ENCODE measurements around the gene PLCG1.

Gene PLCG1

DNA sequence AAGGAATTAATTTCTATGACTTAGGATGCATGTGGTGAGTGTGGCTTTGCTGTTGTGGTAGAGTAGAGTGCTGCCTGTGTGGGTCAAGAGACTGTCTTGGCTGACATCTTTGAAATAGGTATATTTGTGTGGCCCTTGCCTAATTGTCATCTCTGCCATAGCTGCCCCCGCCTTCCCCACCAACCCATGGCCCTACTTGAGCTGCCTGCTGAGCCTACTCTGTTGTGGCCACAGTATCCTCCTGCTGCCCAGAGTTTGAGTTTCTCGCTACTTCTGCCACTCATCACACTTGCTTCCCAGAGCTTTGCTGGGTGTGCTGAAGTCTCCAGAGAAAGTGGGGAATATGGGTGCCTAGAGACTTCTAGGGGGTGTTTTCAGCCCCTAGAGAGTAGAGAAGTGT is 8.0 kb downstream of the PLCG1 start:
- no peak for DNase-seq

DNA sequence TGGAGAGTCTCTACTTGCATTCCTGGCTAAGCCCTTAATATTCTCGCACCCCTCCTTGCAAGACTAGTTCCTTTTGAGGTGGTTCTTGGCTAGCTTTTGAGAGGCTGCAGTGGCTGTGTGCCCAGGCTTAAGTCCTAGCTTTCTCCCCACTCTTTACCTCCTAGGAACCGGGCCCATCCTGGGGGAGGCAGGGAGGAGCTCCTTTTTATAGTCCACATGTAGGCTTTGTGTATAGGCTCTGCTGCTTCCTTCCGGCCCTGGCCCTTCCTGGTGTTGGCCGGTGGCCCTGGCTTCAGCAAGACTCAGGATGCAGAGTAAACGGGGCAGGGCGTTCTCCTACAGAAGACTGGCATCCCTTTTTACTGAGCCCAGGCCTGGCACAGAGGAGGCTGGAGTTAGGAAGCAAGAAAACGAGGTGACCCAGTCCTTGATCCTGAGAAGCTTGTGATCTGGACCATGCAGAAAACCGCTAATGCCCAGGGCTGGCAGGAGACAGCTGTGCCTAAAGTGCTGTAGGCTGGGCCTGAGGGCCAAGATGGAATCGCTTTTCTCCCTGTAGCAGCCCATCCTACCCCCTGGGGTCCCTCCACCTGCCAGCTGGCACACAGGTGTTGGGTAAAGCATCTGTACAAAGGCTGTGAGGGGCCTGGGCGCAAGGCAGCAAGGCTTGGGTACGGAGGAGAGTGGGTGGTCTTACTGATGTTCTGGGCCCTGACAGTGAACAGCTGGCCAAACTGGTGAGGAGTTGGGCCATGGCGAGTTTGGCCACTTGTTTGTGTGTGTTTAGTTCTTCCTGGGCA is 8.7 kb downstream of the PLCG1 start:
- no peak for DNase-seq

GRCh38 chr20:41147767-41148191 is 10.4 kb downstream of the PLCG1 start:
- no peak for DNase-seq

DNA sequence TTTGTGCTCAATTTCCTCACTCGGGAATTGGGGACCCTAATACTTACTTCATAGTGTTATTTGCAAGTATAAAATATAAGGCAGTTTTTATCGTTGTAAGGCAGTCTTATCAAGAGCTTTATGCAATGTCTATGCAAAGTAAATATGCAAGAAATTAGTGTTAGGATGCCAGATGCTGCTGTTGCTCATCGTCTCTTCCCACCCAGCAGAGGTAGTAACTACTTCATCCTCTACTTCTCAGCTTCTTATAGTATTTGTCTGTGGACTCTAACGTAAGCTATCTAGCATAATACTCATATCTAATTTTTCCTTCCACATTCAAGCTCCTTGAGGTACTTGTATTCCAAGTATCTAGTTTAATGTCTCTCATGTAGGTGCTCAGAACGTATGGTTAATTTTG is 11.6 kb downstream of the PLCG1 start:
- no peak for DNase-seq

- peak; percentile 29 for DNase-seq
Observed at GRCh38 chr20:41150664-41151063, 13.3 kb downstream of the PLCG1 start.

DNA sequence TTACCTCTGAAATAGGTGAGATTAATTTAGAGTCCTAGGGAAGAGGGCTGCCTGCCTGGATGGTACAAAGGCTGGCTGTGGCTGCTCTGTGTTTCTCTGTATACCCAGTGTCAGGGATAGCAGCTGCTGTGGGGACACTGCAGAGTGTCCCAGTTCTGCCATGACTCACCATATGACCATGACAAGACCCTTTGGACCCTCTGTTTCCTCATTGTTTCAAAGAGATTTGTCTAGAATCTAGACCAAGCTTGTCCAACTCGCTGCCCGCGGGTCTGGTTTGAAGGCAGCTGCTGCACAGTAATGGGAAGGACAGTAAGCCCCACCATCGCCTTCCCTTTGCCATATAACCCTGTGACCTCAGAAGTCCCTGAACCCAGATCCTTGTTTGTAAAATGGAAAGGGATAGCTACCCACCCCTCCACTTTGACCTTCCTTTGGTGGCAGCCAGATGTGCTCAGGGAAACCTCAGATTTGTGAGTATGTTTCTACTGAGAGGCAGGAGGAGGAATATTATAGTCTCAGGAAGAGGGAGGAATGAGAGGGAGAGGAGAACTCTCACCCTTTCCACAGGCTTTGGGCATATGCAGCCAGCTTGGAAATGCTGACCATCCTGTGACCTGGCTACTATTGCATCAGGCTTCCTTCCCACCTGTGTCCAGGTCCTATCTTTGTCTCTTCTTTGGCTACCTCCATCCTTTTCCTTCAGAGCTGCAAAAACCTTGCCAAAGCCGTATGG is 14.0 kb downstream of the PLCG1 start:
- DNase-seq: no peak

- no peak for DNase-seq
Observed at GRCh38 chr20:41152108-41152757, 14.9 kb downstream of the PLCG1 start.

- no peak for DNase-seq
Observed at GRCh38 chr20:41154436-41155176, 17.3 kb downstream of the PLCG1 start.

DNA sequence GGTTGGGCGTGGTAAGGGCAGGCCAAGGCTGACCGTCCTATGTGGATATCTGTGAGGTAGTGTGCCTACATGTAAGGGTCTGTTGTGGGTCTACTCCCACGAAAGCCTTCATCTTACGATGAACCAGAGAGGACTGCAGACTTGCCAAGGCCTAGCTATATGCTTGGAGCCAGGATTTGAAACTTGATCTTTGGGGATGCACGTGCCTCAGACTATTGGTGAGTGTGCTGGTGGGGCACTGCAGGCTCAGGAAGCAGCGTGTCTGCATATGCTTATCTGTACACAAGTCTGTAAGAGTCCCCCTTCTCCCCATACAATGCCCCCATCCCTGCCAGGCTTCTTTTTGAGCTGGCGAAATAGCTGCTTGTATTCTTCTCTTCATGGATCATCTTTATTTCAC is 17.9 kb downstream of the PLCG1 start:
- no peak for DNase-seq

DNA sequence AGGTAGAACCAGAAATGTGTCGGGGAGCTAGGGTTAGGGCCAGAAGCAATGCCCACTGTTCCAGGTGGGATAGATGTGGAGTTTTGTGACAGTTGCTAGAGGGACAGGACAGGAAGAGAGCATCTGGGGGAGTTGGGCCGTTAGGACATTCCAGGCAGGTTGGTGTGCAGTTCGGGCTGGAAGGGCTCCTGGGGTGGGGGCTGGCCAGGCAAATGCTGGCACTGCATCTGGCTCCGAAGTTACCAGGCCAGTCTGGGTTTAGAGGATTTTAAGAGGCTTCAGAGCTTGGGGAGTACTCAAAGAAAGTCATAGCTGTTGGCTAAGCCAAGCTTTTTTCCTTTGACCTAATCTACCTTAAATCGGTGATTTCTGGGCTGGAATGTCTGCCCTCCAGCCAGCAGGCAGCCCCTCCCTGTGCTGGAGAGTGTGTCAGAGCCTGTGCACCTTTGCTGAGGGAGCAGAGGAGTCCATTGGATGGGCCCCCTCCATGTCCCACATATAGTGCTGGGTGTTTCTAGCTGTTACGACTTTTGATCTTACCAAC is 20.8 kb downstream of the PLCG1 start:
- DNase-seq: no peak

- no peak for DNase-seq
Observed at GRCh38 chr20:41159547-41159946, 22.2 kb downstream of the PLCG1 start.

- no peak for DNase-seq
Observed at GRCh38 chr20:41160686-41161085, 23.3 kb downstream of the PLCG1 start.

DNA sequence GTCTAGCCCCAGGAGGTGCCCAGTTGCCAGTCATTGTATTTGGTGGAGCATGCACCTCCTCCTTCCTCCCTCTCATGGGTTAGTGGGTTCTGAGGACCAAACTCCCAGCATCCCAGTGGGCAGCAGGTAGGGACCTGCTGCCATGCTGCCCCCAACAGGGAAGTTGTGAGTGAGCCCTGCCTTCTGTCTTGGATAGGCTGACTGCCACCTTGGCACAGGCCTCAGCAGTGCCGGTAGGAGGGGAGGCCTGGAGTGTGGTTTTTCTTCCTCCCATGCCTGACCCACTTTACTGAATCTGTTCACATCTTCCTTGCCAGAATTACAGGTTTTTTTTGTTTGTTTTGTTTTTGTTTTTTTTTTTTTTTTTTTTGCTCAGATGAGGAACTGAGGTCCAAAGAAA is 24.5 kb downstream of the PLCG1 start:
- DNase-seq: no peak

DNA sequence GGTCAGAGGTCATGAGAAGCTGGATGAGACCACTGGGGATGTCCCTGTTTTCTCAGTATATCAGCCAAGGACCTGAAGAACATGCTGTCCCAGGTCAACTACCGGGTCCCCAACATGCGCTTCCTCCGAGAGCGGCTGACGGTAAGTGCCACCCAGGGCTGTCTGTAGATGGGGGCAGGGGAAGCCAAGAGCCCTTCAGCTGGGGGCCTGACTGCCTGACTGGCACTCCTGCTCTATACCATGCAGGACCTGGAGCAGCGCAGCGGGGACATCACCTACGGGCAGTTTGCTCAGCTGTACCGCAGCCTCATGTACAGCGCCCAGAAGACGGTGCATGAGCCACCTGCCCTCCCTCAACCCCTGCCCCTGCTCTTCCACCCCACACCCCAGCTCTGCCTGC is 25.1 kb downstream of the PLCG1 start:
- no peak for DNase-seq

GRCh38 chr20:41163821-41164220 is 26.5 kb downstream of the PLCG1 start:
- DNase-seq: no peak

DNA sequence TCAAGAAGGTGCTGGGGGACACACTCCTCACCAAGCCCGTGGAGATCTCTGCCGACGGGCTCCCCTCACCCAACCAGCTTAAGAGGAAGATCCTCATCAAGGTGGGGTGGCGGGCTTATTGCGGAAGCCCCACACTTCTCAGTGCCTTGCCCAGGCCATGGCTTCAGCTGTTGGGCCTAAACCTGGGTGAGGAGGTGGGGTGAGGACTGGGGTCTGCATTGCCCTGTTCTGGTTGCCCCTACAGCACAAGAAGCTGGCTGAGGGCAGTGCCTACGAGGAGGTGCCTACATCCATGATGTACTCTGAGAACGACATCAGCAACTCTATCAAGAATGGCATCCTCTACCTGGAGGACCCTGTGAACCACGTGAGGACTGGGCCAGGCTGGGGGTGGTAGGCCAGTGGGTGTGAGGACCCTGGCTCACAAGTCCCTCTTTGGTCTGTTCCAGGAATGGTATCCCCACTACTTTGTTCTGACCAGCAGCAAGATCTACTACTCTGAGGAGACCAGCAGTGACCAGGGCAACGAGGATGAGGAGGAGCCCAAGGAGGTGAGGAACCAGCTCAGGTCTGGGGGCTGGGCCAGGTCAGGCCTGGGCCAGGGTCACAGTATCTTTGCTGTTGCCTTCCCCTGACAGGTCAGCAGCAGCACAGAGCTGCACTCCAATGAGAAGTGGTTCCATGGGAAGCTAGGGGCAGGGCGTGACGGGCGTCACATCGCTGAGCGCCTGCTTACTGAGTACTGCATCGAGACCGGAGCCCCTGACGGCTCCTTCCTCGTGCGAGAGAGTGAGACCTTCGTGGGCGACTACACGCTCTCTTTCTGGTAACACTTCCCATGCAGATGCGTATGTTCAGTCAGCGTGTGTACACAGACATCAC is 27.9 kb downstream of the PLCG1 start:
- no peak for DNase-seq

DNA sequence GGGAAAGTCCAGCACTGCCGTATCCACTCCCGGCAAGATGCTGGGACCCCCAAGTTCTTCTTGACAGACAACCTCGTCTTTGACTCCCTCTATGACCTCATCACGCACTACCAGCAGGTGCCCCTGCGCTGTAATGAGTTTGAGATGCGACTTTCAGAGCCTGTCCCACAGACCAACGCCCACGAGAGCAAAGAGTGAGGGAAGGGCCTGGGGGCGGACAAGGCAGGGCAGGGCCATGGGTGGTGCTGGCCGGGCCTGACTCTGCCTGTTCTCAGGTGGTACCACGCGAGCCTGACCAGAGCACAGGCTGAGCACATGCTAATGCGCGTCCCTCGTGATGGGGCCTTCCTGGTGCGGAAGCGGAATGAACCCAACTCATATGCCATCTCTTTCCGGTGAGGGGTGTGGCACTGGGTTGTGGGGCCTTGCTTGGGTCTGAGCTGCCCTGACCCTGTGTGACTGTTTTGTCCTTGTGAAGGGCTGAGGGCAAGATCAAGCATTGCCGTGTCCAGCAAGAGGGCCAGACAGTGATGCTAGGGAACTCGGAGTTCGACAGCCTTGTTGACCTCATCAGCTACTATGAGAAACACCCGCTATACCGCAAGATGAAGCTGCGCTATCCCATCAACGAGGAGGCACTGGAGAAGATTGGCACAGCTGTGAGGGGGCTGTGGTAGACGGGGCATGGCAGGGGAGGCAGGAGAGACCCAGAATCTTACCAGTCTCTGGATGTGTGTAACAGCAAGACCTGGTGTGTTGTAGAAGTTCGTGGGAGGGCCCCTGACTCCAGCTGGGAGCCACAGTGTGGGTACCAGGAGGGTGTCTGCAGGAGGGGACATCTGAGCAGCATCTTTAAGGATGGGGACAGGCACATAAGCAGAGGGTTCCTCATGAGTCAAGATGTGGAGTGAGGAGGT is 29.1 kb downstream of the PLCG1 start:
- DNase-seq: no peak

DNA sequence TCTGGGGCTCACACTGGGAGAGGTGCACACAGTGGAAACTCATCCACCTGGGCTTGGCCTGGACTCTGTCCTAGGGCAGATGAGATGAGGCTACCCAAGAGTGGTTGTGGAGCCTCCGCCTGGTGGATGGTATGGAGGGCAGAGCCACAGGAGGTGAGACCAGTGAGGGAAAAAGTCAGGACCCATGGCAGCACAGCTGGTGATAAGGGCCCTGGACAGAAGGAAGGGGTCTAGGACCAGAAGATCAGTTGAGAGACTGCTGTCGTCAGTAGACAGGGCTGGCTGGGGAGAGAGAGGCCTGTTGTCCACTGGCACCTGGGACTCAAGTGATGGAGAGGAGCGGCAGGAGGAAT is 29.8 kb downstream of the PLCG1 start:
- no peak for DNase-seq

- no peak for DNase-seq
Observed at GRCh38 chr20:41167481-41168253, 30.3 kb downstream of the PLCG1 start.
